HG03575 (cell line): ENCODE measurements around the gene MPP3.
"Not testable (repeated sequence)": the region's sequence is repeated elsewhere in the genome, so short reads cannot be mapped to it uniquely, and the experiment has no call there.

Experiments
- ATAC-seq: cut with Tn5 transposase; IDR thresholded peaks from one replicate; pipeline ENCODE4 v1.9.1; 2021; ENCODE audit not compliant: unreplicated experiment, insufficient number of reproducible peaks, low FRiP score; ENCODE audit errors: extremely low read depth

Gene MPP3

GRCh38 chr17:43814714-43815113 is 18.2 kb downstream of the MPP3 start:
- ATAC-seq, result no peak

- ATAC-seq, result no peak
Measured at GRCh38 chr17:43814026-43814425, 18.9 kb downstream of the MPP3 start.

- ATAC-seq, result no peak
Measured at GRCh38 chr17:43813386-43813785, 19.6 kb downstream of the MPP3 start.

- ATAC-seq, result no peak
Measured at GRCh38 chr17:43812396-43813265, 20.3 kb downstream of the MPP3 start.

- ATAC-seq, result no peak
Measured at GRCh38 chr17:43810823-43811222, 22.1 kb downstream of the MPP3 start.

GRCh38 chr17:43810226-43810715 is 22.7 kb downstream of the MPP3 start:
- no peak for ATAC-seq

GRCh38 chr17:43809121-43809520 is 23.8 kb downstream of the MPP3 start:
- no peak for ATAC-seq

- no peak for ATAC-seq
Measured at GRCh38 chr17:43808076-43808475, 24.9 kb downstream of the MPP3 start.

- no peak for ATAC-seq
Measured at GRCh38 chr17:43805117-43805516, 27.8 kb downstream of the MPP3 start.

- ATAC-seq, result no peak
Measured at GRCh38 chr17:43803758-43804157, 29.2 kb downstream of the MPP3 start.

GRCh38 chr17:43801844-43802243 is 31.1 kb downstream of the MPP3 start:
- ATAC-seq, result no peak

- no peak for ATAC-seq
Measured at GRCh38 chr17:43800736-43801135, 32.2 kb downstream of the MPP3 start.

- no peak for ATAC-seq
Measured at GRCh38 chr17:43799047-43799446, 33.9 kb downstream of the MPP3 start.

GRCh38 chr17:43798024-43798423 is 34.9 kb downstream of the MPP3 start:
- ATAC-seq, result not testable (repeated sequence)

GRCh38 chr17:43792668-43793067 is 40.3 kb downstream of the MPP3 start:
- not testable (repeated sequence) for ATAC-seq

- no peak for ATAC-seq
Measured at GRCh38 chr17:43791589-43791988, 41.4 kb downstream of the MPP3 start.

- ATAC-seq, result no peak
Measured at GRCh38 chr17:43790311-43790940, 42.5 kb downstream of the MPP3 start.

- ATAC-seq, result no peak
Measured at GRCh38 chr17:43789482-43789881, 43.5 kb downstream of the MPP3 start.

GRCh38 chr17:43788540-43788939 is 44.4 kb downstream of the MPP3 start:
- no peak for ATAC-seq

GRCh38 chr17:43787728-43788127 is 45.2 kb downstream of the MPP3 start:
- no peak for ATAC-seq
